H9 (cell line): ENCODE data around the gene AHNAK2. TPM values are rescaled to one million over a fixed set of nuclear protein-coding genes. Genes with fewer than 3 reads are reported as not detected.

Experiments
- DNase-seq: peaks from one replicate; pipeline ENCODE4 v3.0.0-alpha.2; 2017
- H2AFZ ChIP-seq: one replicate; pipeline ENCODE4 v1.6.1; 2013; ENCODE audit warnings: mild to moderate bottlenecking, low read length, control low read depth, moderate library complexity
- H2AK5ac ChIP-seq: 2 replicates; pipeline ENCODE4 v1.6.1; 2013; ENCODE audit warnings: low read length, control low read depth, mixed read lengths; ENCODE audit not compliant: insufficient read length
- H2BK120ac ChIP-seq: one replicate; pipeline ENCODE4 v1.6.1; 2013; ENCODE audit warnings: low read depth, mild to moderate bottlenecking, low read length, control low read depth, inconsistent platforms; ENCODE audit not compliant: poor library complexity, severe bottlenecking
- H2BK12ac ChIP-seq: 2 replicates; pipeline ENCODE4 v1.6.1; 2013; ENCODE audit warnings: low read length, control low read depth, mixed read lengths, low read depth; ENCODE audit not compliant: insufficient read length
- H2BK15ac ChIP-seq: 2 replicates; pipeline ENCODE4 v1.6.1; 2013; ENCODE audit warnings: low read depth, low read length, control low read depth
- H2BK20ac ChIP-seq: one replicate; pipeline ENCODE4 v1.6.1; 2013; ENCODE audit warnings: low read depth, mild to moderate bottlenecking, low read length, control low read depth, inconsistent platforms; ENCODE audit not compliant: poor library complexity, severe bottlenecking
- H2BK5ac ChIP-seq: 2 replicates; pipeline ENCODE4 v1.6.1; 2013; ENCODE audit warnings: low read length, control low read depth, mixed read lengths; ENCODE audit not compliant: insufficient read length
- H3K14ac ChIP-seq: 2 replicates; pipeline ENCODE4 v1.6.1; 2013; ENCODE audit warnings: low read length, control low read depth; ENCODE audit not compliant: insufficient read depth
- H3K18ac ChIP-seq: 2 replicates; pipeline ENCODE4 v1.6.1; 2013; ENCODE audit warnings: low read depth, mild to moderate bottlenecking, mixed read lengths, low read length, control low read depth; ENCODE audit not compliant: insufficient read length
- H3K23ac ChIP-seq: 2 replicates; pipeline ENCODE4 v1.6.1; 2013; ENCODE audit warnings: low read length, control low read depth, mixed read lengths, low read depth; ENCODE audit not compliant: insufficient read length
- H3K23me2 ChIP-seq: 2 replicates; pipeline ENCODE4 v1.6.1; 2013; ENCODE audit warnings: low read depth, mild to moderate bottlenecking, mixed read lengths, low read length, control low read depth; ENCODE audit not compliant: insufficient read length, poor library complexity, severe bottlenecking
- H3K27ac ChIP-seq: 2 replicates; pipeline ENCODE4 v1.5.1; 2013; ENCODE audit warnings: low read length, control low read depth, mixed read lengths, low read depth; ENCODE audit not compliant: insufficient read length
- H3K27me3 ChIP-seq: 2 replicates; pipeline ENCODE4 v1.6.1; 2013; ENCODE audit warnings: low read length, control low read depth, inconsistent platforms; ENCODE audit not compliant: insufficient read depth
- H3K4ac ChIP-seq: 2 replicates; pipeline ENCODE4 v1.6.1; 2013; ENCODE audit warnings: low read depth, mild to moderate bottlenecking, control low read depth, inconsistent platforms, low read length, moderate library complexity
- H3K4me1 ChIP-seq: 2 replicates; pipeline ENCODE4 v1.6.1; 2013; ENCODE audit warnings: low read length, control low read depth, inconsistent platforms; ENCODE audit not compliant: insufficient read depth
- H3K4me2 ChIP-seq: 2 replicates; pipeline ENCODE4 v1.6.1; 2013; ENCODE audit warnings: low read length, control low read depth, mixed read lengths; ENCODE audit not compliant: insufficient read length, insufficient read depth
- H3K56ac ChIP-seq: 2 replicates; pipeline ENCODE4 v1.6.1; 2013; ENCODE audit warnings: low read depth, mild to moderate bottlenecking, mixed read lengths, low read length, control low read depth; ENCODE audit not compliant: insufficient read length
- H3K79me1 ChIP-seq: 2 replicates; pipeline ENCODE4 v1.6.1; 2013; ENCODE audit warnings: low read depth, mild to moderate bottlenecking, moderate library complexity, low read length, control low read depth, inconsistent platforms; ENCODE audit not compliant: insufficient read depth, poor library complexity, severe bottlenecking
- H3K79me2 ChIP-seq: 2 replicates; pipeline ENCODE4 v1.6.1; 2013; ENCODE audit warnings: low read length, control low read depth, inconsistent platforms; ENCODE audit not compliant: insufficient read depth
- H3K9ac ChIP-seq: 2 replicates; pipeline ENCODE4 v1.6.1; 2013; ENCODE audit warnings: low read length, control low read depth, mixed read lengths; ENCODE audit not compliant: insufficient read length; ENCODE audit errors: extremely low read depth
- H3K9me3 ChIP-seq: one replicate; pipeline ENCODE4 v1.6.1; 2013; ENCODE audit warnings: low read depth, low read length, inconsistent platforms; ENCODE audit not compliant: control insufficient read depth
- H3T11ph ChIP-seq: one replicate; pipeline ENCODE4 v1.6.1; 2013; ENCODE audit warnings: mild to moderate bottlenecking, low read length, control low read depth, inconsistent platforms
- H4K20me1 ChIP-seq: one replicate; pipeline ENCODE4 v1.6.1; 2013; ENCODE audit not compliant: control insufficient read depth, insufficient read length, insufficient read depth
- H4K5ac ChIP-seq: 2 replicates; pipeline ENCODE4 v1.6.1; 2013; ENCODE audit warnings: low read depth, mild to moderate bottlenecking, mixed read lengths, low read length, control low read depth; ENCODE audit not compliant: insufficient read length
- H4K8ac ChIP-seq: replicated peaks from 2 replicates; pipeline ENCODE4 v1.6.1; 2013; ENCODE audit warnings: low read length, control low read depth, mixed read lengths, low read depth; ENCODE audit not compliant: insufficient read length
- H4K91ac ChIP-seq: 2 replicates; pipeline ENCODE4 v1.6.1; 2013; ENCODE audit warnings: low read depth, mild to moderate bottlenecking, moderate library complexity, mixed read lengths, low read length, control low read depth; ENCODE audit not compliant: insufficient read length
- H3K27ac Mint-ChIP-seq, 3 experiments: 2 replicates in 2 of 3; 3 replicates in 1 of 3; pipeline ENCODE4 v1.8.0; 2020 to 2021; ENCODE audit warnings: mixed read lengths in 3 of 3, mild to moderate bottlenecking in 1 of 3, moderate library complexity in 1 of 3
- H3K27me3 Mint-ChIP-seq: 2 replicates; pipeline ENCODE4 v1.8.0; 2021; ENCODE audit warnings: low read depth, mild to moderate bottlenecking, moderate library complexity, mixed read lengths
- H3K36me3 Mint-ChIP-seq, 3 experiments: 2 replicates in 2 of 3; 3 replicates in 1 of 3; pipeline ENCODE4 v1.8.0; 2020 to 2021; ENCODE audit warnings: low read depth in 3 of 3, mixed read lengths in 3 of 3; ENCODE audit not compliant: insufficient read depth in 1 of 3
- H3K4me1 Mint-ChIP-seq, 2 experiments: 2 replicates each; pipeline ENCODE4 v1.8.0; 2020; ENCODE audit warnings: mixed read lengths in 2 of 2
- H3K4me3 Mint-ChIP-seq, 2 experiments: 2 replicates in 1 of 2; 3 replicates in 1 of 2; pipeline ENCODE4 v1.8.0; 2020 to 2021; ENCODE audit warnings: mild to moderate bottlenecking in 2 of 2, mixed read lengths in 2 of 2, moderate library complexity in 1 of 2
- H3K9me3 Mint-ChIP-seq, 2 experiments: 2 replicates in 1 of 2; 3 replicates in 1 of 2; pipeline ENCODE4 v1.8.0; 2020; ENCODE audit warnings: mild to moderate bottlenecking in 2 of 2, mixed read lengths in 2 of 2, moderate library complexity in 1 of 2
- CTCF ChIP-seq: fragments of 200-600 bp; sonication (generic); conservative IDR thresholded peaks from 3 replicates; pipeline ENCODE4 v1.8.0; 2021; ENCODE audit warnings: antibody characterized with exemption, mild to moderate bottlenecking
- WGBS: extraction: QIAGEN DNeasy Blood & Tissue Kit; methylation state at CpG from one replicate; pipeline ENCODE4 v1.1.7; 2013; ENCODE audit warnings: missing lambda C conversion rate, low lambda C conversion rate, mixed read lengths; ENCODE audit not compliant: insufficient read length; ENCODE audit errors: extremely low coverage; 5-methylcytosine and 5-hydroxymethylcytosine counted together
- total RNA-seq: library from RNA; stranded (reverse); gene quantifications from 2 replicates; pipeline ENCODE4 v1.2.1, GENCODE V29; 2021

The AHNAK2 gene
- total RNA-seq, 1 experiment from 2014 or later = 2.8 TPM

GRCh38 chr14:104899781-104900180, 78.4 kb downstream of the AHNAK2 start:
- H2BK120ac ChIP-seq = no peak overlapping the region
- no peaks in the 10 kb centered on the region for H4K20me1 ChIP-seq
- H2BK5ac ChIP-seq = no peak overlapping the region
- no CpG with 5 or more reads among the region's 2 CpGs for WGBS
- no peak overlapping the region for H2BK15ac ChIP-seq
- H2AK5ac ChIP-seq = no peak overlapping the region
- peaks cover 0 to under 1% of the 10 kb centered on the region in 2 experiments; a peak in 2 of 5 replicates for H3K9me3 Mint-ChIP-seq
- H3K4ac ChIP-seq = no peak overlapping the region
- H2AFZ ChIP-seq = no peak overlapping the region
- no peak overlapping the region for H3K27ac Mint-ChIP-seq
- no peak for DNase-seq
- H3K4me2 ChIP-seq = no peak overlapping the region
- peaks cover 0 to 4% of the 10 kb centered on the region in 2 experiments; a peak in 1 of 4 replicates for H3K4me1 Mint-ChIP-seq
- H3K27ac ChIP-seq = no peak overlapping the region
- H3T11ph ChIP-seq = no peak overlapping the region
- no peak overlapping the region for H3K9ac ChIP-seq
- H3K14ac ChIP-seq = no peak overlapping the region
- H4K91ac ChIP-seq = no peak overlapping the region
- no peaks in the 10 kb centered on the region for H3K36me3 Mint-ChIP-seq
- no peak overlapping the region for H2BK20ac ChIP-seq
- peaks cover 48% of the 10 kb centered on the region for H3K27me3 Mint-ChIP-seq
- no peaks in the 10 kb centered on the region for H3K27me3 ChIP-seq
- H3K4me1 ChIP-seq = no peaks in the 10 kb centered on the region
- H2BK12ac ChIP-seq = no peak overlapping the region
- no peaks in the 10 kb centered on the region for H3K79me1 ChIP-seq
- no peak overlapping the region for H3K56ac ChIP-seq
- H3K23me2 ChIP-seq = no peaks in the 10 kb centered on the region
- H4K5ac ChIP-seq = no peak overlapping the region
- no peaks in the 10 kb centered on the region for H3K79me2 ChIP-seq
- H3K18ac ChIP-seq = no peak overlapping the region
- no peak for TF ChIP-seq CTCF
- H3K4me3 Mint-ChIP-seq = no peak overlapping the region
- H3K9me3 ChIP-seq = no peaks in the 10 kb centered on the region
- H4K8ac ChIP-seq = no peak overlapping the region
- no peak overlapping the region for H3K23ac ChIP-seq
